ENCODE measurements around the gene DKC1. TPM values are rescaled to one million over a fixed set of nuclear protein-coding genes. Genes with fewer than 3 reads are reported as not detected.
"Not testable (repeated sequence)": the region's sequence is repeated elsewhere in the genome, so short reads cannot be mapped to it uniquely, and the experiment has no call there.

Gene DKC1
- total and polyA plus RNA-seq, 2 experiments from 2014 or later, result 120 to 165 TPM

GRCh38 chrX:154825586-154825985 lies 62.9 kb downstream of the DKC1 start:
- not testable (repeated sequence) for DNase-seq (ENCODE audit: low spot score); H3K27ac ChIP-seq (ENCODE audit: low read depth); H3F3A ChIP-seq (replicated peaks; ENCODE audit: low read depth); H4K20me1 ChIP-seq (replicated peaks; ENCODE audit: insufficient read depth); H3K9me2 ChIP-seq (ENCODE audit: insufficient read depth); H3K79me2 ChIP-seq (replicated peaks; ENCODE audit: insufficient read depth); H2AFZ ChIP-seq; H3K4me3 ChIP-seq; H3K4me2 ChIP-seq; ATAC-seq; H3K27ac Mint-ChIP-seq; H3K27me3 ChIP-seq (ENCODE audit: insufficient read depth); H3K36me3 Mint-ChIP-seq (ENCODE audit: low read depth); H3K9me3 Mint-ChIP-seq; H3K27me3 Mint-ChIP-seq (ENCODE audit: insufficient read depth, low read depth, poor library complexity); H3K4me3 Mint-ChIP-seq; H3K4me1 ChIP-seq (ENCODE audit: insufficient read depth); H3K36me3 ChIP-seq (ENCODE audit: insufficient read depth)
- peaks cover 25% of the 10 kb centered on the region for H3K4me1 Mint-ChIP-seq

Small RNAs within 50 kb of the gene (small RNA-seq; reads per million reads assigned to genes)
- not detected for gene SNORA36A (ENCODE audit: low replicate concordance)

Other genes starting within 250 kb of the DKC1 start
- 14.0 and 16.5 TPM in 2 replicates for gene FAM3A, start 246.6 kb upstream of the DKC1 start, total RNA-seq (2014; rRNA removed; shearing (Covaris generic))
- gene FAM3A, start 246.6 kb upstream of the DKC1 start, polyA plus RNA-seq (2016; fragmentation: Nextera tagmentation; extraction: Ambion mirVana), result 11.8 and 12.0 TPM in 2 replicates
- gene G6PD, start 216.0 kb upstream of the DKC1 start, total RNA-seq (2014; rRNA removed; shearing (Covaris generic)), result 66.2 and 66.7 TPM in 2 replicates
- gene G6PD, start 216.0 kb upstream of the DKC1 start, polyA plus RNA-seq (2016; fragmentation: Nextera tagmentation; extraction: Ambion mirVana), result 14.3 and 14.4 TPM in 2 replicates
- gene IKBKG, start 215.2 kb upstream of the DKC1 start, total RNA-seq (2014; rRNA removed; shearing (Covaris generic)), result 13.5 and 14.9 TPM in 2 replicates
- gene IKBKG, start 215.2 kb upstream of the DKC1 start, polyA plus RNA-seq (2016; fragmentation: Nextera tagmentation; extraction: Ambion mirVana), result 11.5 and 12.6 TPM in 2 replicates
- not detected in 2 replicates for gene CTAG1A, start 177.7 kb upstream of the DKC1 start, total RNA-seq (2014; rRNA removed; shearing (Covaris generic))
- not detected in 2 replicates for gene CTAG1A, start 177.7 kb upstream of the DKC1 start, polyA plus RNA-seq (2016; fragmentation: Nextera tagmentation; extraction: Ambion mirVana)
- gene CTAG1B, start 143.6 kb upstream of the DKC1 start, total RNA-seq (2014; rRNA removed; shearing (Covaris generic)), result not detected in 2 replicates
- not detected in 2 replicates for gene CTAG1B, start 143.6 kb upstream of the DKC1 start, polyA plus RNA-seq (2016; fragmentation: Nextera tagmentation; extraction: Ambion mirVana)
- gene CTAG2, start 109.3 kb upstream of the DKC1 start, total RNA-seq (2014; rRNA removed; shearing (Covaris generic)), result 0.87 TPM in 1 of 2 replicates, not detected in the other
- not detected in 2 replicates for gene CTAG2, start 109.3 kb upstream of the DKC1 start, polyA plus RNA-seq (2016; fragmentation: Nextera tagmentation; extraction: Ambion mirVana)
- gene GAB3, start 11.8 kb upstream of the DKC1 start, total RNA-seq (2014; rRNA removed; shearing (Covaris generic)), result 0.50 and 1.8 TPM in 2 replicates
- 0.35 and 0.89 TPM in 2 replicates for gene GAB3, start 11.8 kb upstream of the DKC1 start, polyA plus RNA-seq (2016; fragmentation: Nextera tagmentation; extraction: Ambion mirVana)
- gene MPP1, start 42.6 kb downstream of the DKC1 start, total RNA-seq (2014; rRNA removed; shearing (Covaris generic)), result 24.4 and 27.2 TPM in 2 replicates
- 17.8 and 18.7 TPM in 2 replicates for gene MPP1, start 42.6 kb downstream of the DKC1 start, polyA plus RNA-seq (2016; fragmentation: Nextera tagmentation; extraction: Ambion mirVana)
- gene SMIM9, start 71.8 kb downstream of the DKC1 start, total RNA-seq (2014; rRNA removed; shearing (Covaris generic)), result not detected in 2 replicates
- not detected in 2 replicates for gene SMIM9, start 71.8 kb downstream of the DKC1 start, polyA plus RNA-seq (2016; fragmentation: Nextera tagmentation; extraction: Ambion mirVana)
- gene F8A1, start 123.5 kb downstream of the DKC1 start, total RNA-seq (2014; rRNA removed; shearing (Covaris generic)), result 10.8 and 19.0 TPM in 2 replicates
- 26.0 and 36.9 TPM in 2 replicates for gene F8A1, start 123.5 kb downstream of the DKC1 start, polyA plus RNA-seq (2016; fragmentation: Nextera tagmentation; extraction: Ambion mirVana)

Data from GM23338 (cell line).